SK-N-SH treated with all-trans-retinoic acid at 6 μM for 48 hours (cell line): ENCODE results near the gene KIAA0319L.

ENCODE experiments used
- ARNTL ChIP-seq: fragments of 450-650 bp; formaldehyde crosslinking; IDR thresholded peaks from 2 replicates; pipeline ENCODE4 v1.5.0; 2020; ENCODE audit warnings: low read depth, mild to moderate bottlenecking, moderate library complexity, borderline replicate concordance
- CSDC2 ChIP-seq: fragments of 250-450 bp; sonication (Bioruptor Pico); IDR thresholded peaks from 2 replicates; pipeline ENCODE4 v1.5.0; 2020; ENCODE audit warnings: mild to moderate bottlenecking, moderate library complexity
- PPARA ChIP-seq: fragments of 250-450 bp; sonication (Bioruptor Pico); IDR thresholded peaks from 2 replicates; pipeline ENCODE4 v1.5.0; 2020; ENCODE audit warnings: mild to moderate bottlenecking, borderline replicate concordance
- RARB ChIP-seq: fragments of 250-450 bp; sonication (Bioruptor Pico); IDR thresholded peaks from 2 replicates; pipeline ENCODE4 v1.8.0; 2021; ENCODE audit warnings: mild to moderate bottlenecking, moderate library complexity
- TCF4 ChIP-seq: fragments of 250-450 bp; sonication (Bioruptor Pico); IDR thresholded peaks from 2 replicates; pipeline ENCODE4 v1.8.0; 2021; ENCODE audit warnings: mild to moderate bottlenecking, moderate library complexity, borderline replicate concordance
- TOX ChIP-seq: fragments of 250-450 bp; sonication (Bioruptor Pico); IDR thresholded peaks from 2 replicates; pipeline ENCODE4 v1.8.0; 2021; ENCODE audit warnings: mild to moderate bottlenecking, moderate library complexity, borderline replicate concordance
- ZFP3 ChIP-seq: fragments of 250-450 bp; sonication (Bioruptor Pico); IDR thresholded peaks from 2 replicates; pipeline ENCODE4 v1.5.0; 2020; ENCODE audit warnings: mild to moderate bottlenecking, moderate library complexity
- ZNF70 ChIP-seq: fragments of 450-650 bp; formaldehyde crosslinking; IDR thresholded peaks from 2 replicates; pipeline ENCODE4 v1.5.0; 2020; ENCODE audit warnings: mild to moderate bottlenecking, moderate library complexity
- ZNF8 ChIP-seq: fragments of 450-650 bp; formaldehyde crosslinking; IDR thresholded peaks from 2 replicates; pipeline ENCODE4 v1.5.0; 2020; ENCODE audit warnings: mild to moderate bottlenecking, moderate library complexity
- TF ChIP-seq, protein P1 (sequence below): fragments of 250-450 bp; sonication (Bioruptor Pico); IDR thresholded peaks from 2 replicates; pipeline ENCODE4 v1.5.1; 2020; ENCODE audit warnings: low read depth, mild to moderate bottlenecking, moderate library complexity
- TF ChIP-seq, protein P2 (sequence below): fragments of 250-450 bp; sonication (Bioruptor Pico); IDR thresholded peaks from 2 replicates; pipeline ENCODE4 v1.5.1; 2021; ENCODE audit warnings: mild to moderate bottlenecking, moderate library complexity
- TF ChIP-seq, protein P3 (sequence below): fragments of 250-450 bp; sonication (Bioruptor Pico); IDR thresholded peaks from 2 replicates; pipeline ENCODE4 v1.8.0; 2020; ENCODE audit warnings: mild to moderate bottlenecking, moderate library complexity, borderline replicate concordance

DNA sequence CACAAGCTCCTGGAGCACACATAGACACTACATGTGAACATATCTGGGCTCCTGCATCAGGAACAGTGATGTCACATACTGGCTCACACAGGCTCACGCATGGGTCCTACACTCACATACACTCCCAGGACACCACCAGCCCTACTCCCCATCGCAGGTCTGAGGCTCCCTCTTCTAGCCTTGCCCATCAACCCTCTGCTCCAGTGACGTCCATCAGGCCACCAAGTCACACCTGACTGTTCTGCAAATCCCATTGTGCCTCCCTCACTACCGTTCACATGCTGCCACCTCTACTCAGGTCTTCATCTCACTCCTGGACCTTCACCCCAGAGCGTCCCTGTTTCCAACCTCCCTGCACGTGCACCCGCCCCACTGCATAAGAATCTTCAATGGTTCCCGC, 34.0 kb upstream of the KIAA0319L start:
- TF ChIP-seq, protein P1, sequence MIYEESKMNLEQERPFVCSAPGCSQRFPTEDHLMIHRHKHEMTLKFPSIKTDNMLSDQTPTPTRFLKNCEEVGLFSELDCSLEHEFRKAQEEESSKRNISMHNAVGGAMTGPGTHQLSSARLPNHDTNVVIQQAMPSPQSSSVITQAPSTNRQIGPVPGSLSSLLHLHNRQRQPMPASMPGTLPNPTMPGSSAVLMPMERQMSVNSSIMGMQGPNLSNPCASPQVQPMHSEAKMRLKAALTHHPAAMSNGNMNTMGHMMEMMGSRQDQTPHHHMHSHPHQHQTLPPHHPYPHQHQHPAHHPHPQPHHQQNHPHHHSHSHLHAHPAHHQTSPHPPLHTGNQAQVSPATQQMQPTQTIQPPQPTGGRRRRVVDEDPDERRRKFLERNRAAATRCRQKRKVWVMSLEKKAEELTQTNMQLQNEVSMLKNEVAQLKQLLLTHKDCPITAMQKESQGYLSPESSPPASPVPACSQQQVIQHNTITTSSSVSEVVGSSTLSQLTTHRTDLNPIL (CRISPR knock-in tag), result no peak
- TF ChIP-seq ZNF70 (no peak), ZFP3 (CRISPR knock-in tag) (no peak), ZNF8 (CRISPR knock-in tag) (no peak), PPARA (CRISPR knock-in tag) (no peak), TOX (CRISPR knock-in tag) (no peak), ARNTL (no peak), TCF4 (no peak), RARB (CRISPR knock-in tag) (no peak), CSDC2 (CRISPR knock-in tag) (no peak)
- TF ChIP-seq, protein P2, sequence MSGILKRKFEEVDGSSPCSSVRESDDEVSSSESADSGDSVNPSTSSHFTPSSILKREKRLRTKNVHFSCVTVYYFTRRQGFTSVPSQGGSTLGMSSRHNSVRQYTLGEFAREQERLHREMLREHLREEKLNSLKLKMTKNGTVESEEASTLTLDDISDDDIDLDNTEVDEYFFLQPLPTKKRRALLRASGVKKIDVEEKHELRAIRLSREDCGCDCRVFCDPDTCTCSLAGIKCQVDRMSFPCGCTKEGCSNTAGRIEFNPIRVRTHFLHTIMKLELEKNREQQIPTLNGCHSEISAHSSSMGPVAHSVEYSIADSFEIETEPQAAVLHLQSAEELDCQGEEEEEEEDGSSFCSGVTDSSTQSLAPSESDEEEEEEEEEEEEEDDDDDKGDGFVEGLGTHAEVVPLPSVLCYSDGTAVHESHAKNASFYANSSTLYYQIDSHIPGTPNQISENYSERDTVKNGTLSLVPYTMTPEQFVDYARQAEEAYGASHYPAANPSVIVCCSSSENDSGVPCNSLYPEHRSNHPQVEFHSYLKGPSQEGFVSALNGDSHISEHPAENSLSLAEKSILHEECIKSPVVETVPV (CRISPR knock-in tag), result no peak
- TF ChIP-seq, protein P3, sequence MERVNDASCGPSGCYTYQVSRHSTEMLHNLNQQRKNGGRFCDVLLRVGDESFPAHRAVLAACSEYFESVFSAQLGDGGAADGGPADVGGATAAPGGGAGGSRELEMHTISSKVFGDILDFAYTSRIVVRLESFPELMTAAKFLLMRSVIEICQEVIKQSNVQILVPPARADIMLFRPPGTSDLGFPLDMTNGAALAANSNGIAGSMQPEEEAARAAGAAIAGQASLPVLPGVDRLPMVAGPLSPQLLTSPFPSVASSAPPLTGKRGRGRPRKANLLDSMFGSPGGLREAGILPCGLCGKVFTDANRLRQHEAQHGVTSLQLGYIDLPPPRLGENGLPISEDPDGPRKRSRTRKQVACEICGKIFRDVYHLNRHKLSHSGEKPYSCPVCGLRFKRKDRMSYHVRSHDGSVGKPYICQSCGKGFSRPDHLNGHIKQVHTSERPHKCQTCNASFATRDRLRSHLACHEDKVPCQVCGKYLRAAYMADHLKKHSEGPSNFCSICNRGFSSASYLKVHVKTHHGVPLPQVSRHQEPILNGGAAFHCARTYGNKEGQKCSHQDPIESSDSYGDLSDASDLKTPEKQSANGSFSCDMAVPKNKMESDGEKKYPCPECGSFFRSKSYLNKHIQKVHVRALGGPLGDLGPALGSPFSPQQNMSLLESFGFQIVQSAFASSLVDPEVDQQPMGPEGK, result no peak
